Breast epithelium (tissue), 3 donors: ENCODE results near the gene SEMA3C.

Experiments used
- POLR2A ChIP-seq: fragments of 450-650 bp; IDR thresholded peaks from one replicate; pipeline ENCODE4 v1.6.1; 2016; ENCODE audit warnings: antibody characterized with exemption, mild to moderate bottlenecking, moderate library complexity
- POLR2AphosphoS5 ChIP-seq, 3 donors: sonication (generic); formaldehyde crosslinking; IDR thresholded peaks; one replicate each; pipeline ENCODE4 v1.6.1; 2017; ENCODE audit warnings: antibody characterized with exemption in 3 of 3

DNA sequence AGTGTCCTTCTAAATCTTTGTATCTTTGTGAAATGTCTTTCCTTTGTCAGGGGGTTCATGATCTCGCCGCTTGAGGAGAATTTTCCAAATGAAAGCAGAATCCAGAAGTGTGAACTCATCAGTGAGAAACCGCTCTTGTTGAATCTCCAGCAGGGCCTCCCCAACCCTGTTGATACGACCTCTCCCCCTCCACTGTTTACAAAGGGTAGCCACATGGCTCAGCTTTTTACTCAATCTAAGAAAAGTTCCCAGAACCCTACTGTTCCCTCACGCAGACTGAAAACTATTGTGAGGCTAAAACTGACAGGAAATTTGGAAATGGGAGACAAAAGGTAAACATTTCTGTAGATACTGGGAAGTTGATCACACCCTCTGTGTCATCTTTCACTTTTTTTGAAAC lies 73.9 kb downstream of the SEMA3C start:
- TF ChIP-seq POLR2AphosphoS5 (IDR thresholded peaks at IDR 0.05) (no peak), POLR2A (no peak)
